GM19468 (cell line): ENCODE measurements around the gene DCP2.

ENCODE experiments used
- ATAC-seq: cut with Tn5 transposase; IDR thresholded peaks from one replicate; pipeline ENCODE4 v1.9.1; 2021; ENCODE audit warnings: mild to moderate bottlenecking, moderate library complexity, moderate number of reproducible peaks; ENCODE audit not compliant: unreplicated experiment; ENCODE audit errors: extremely low read depth

Gene DCP2

GRCh38 chr5:112965733-112966306, 10.8 kb upstream of the DCP2 start:
- no peak for ATAC-seq

- no peak for ATAC-seq
Observed at GRCh38 chr5:112967520-112968083, 9.0 kb upstream of the DCP2 start.

- no peak for ATAC-seq
Observed at GRCh38 chr5:112968411-112969106, 8.0 kb upstream of the DCP2 start.

GRCh38 chr5:112971276-112971675, 5.3 kb upstream of the DCP2 start:
- no peak for ATAC-seq

GRCh38 chr5:112973036-112973435, 3.6 kb upstream of the DCP2 start:
- ATAC-seq, result no peak

- no peak for ATAC-seq
Observed at GRCh38 chr5:112973904-112974303, 2.7 kb upstream of the DCP2 start.

GRCh38 chr5:112974901-112975300, 1.7 kb upstream of the DCP2 start:
- no peak for ATAC-seq

- no peak for ATAC-seq
Observed at GRCh38 chr5:112975721-112976431, 722 bp upstream of the DCP2 start.

GRCh38 chr5:112977440-112977861, 853 bp downstream of the DCP2 start:
- ATAC-seq, result no peak

GRCh38 chr5:112978836-112979235, 2.2 kb downstream of the DCP2 start:
- no peak for ATAC-seq

- ATAC-seq, result no peak
Observed at GRCh38 chr5:112979723-112980122, 3.1 kb downstream of the DCP2 start.

- no peak for ATAC-seq
Observed at GRCh38 chr5:112983363-112983762, 6.8 kb downstream of the DCP2 start.

GRCh38 chr5:112986224-112986623, 9.6 kb downstream of the DCP2 start:
- no peak for ATAC-seq

GRCh38 chr5:112995764-112996618, 19.4 kb downstream of the DCP2 start:
- peak; percentile 51 for ATAC-seq

GRCh38 chr5:112996830-112997374, 20.3 kb downstream of the DCP2 start:
- no peak for ATAC-seq

- ATAC-seq, result no peak
Observed at GRCh38 chr5:112998296-112998695, 21.7 kb downstream of the DCP2 start.

- ATAC-seq, result no peak
Observed at GRCh38 chr5:113000466-113000865, 23.9 kb downstream of the DCP2 start.

- ATAC-seq, result no peak
Observed at GRCh38 chr5:113002423-113002822, 25.8 kb downstream of the DCP2 start.

GRCh38 chr5:113003763-113004162, 27.2 kb downstream of the DCP2 start:
- ATAC-seq, result no peak

GRCh38 chr5:113005454-113005853, 28.9 kb downstream of the DCP2 start:
- ATAC-seq, result no peak
